HEK293 (cell line): ENCODE measurements around the gene ZNF18.

Source experiments
- CTCF ChIA-PET: fragments of 350-600 bp; formaldehyde crosslinking; extraction: SDS; loops from one replicate; lab custom pipeline; 2021; ENCODE audit warnings: antibody characterized with exemption; lab: Yijun Ruan, JAX
- POLR2A ChIA-PET: fragments of 300-600 bp; formaldehyde crosslinking; extraction: SDS; loops from one replicate; lab custom pipeline; 2020; ENCODE audit warnings: antibody characterized with exemption, inconsistent platforms; lab: Yijun Ruan, JAX
- H3K27ac ChIP-seq: fragments of 200-500 bp; sonication (Bioruptor generic); 2 replicates; pipeline ENCODE4 v1.5.1; 2014; ENCODE audit warnings: low read depth, low read length, control low read depth, inconsistent platforms; ENCODE audit errors: extremely low read depth
- H3K36me3 ChIP-seq, 2 experiments: fragments of 200-500 bp in 1 of 2; sonication (Bioruptor generic) in 1 of 2; 1 replicate in 1 of 2; 2 replicates in 1 of 2; pipeline ENCODE4 v1.5.1; 2014 to 2017; ENCODE audit warnings: inconsistent platforms in 2 of 2, low read length in 2 of 2; ENCODE audit not compliant: control insufficient read depth in 2 of 2, insufficient read depth in 1 of 2
- H3K4me1 ChIP-seq: fragments of 200-500 bp; sonication (Bioruptor generic); 2 replicates; pipeline ENCODE4 v1.5.1; 2014; ENCODE audit warnings: mild to moderate bottlenecking, low read length, inconsistent platforms; ENCODE audit not compliant: control insufficient read depth, insufficient read depth
- H3K4me3 ChIP-seq: 2 replicates; pipeline ENCODE4 v1.5.1; 2011; ENCODE audit warnings: low read depth, mild to moderate bottlenecking, control low read depth, low read length, moderate library complexity
- H3K9me3 ChIP-seq: fragments of 200-500 bp; sonication (Bioruptor generic); 2 replicates; pipeline ENCODE4 v1.5.1; 2014; ENCODE audit warnings: low read depth, low read length, inconsistent platforms; ENCODE audit not compliant: control insufficient read depth, insufficient read depth
- FEZF1 ChIP-seq: fragments of 450-650 bp; formaldehyde crosslinking; IDR thresholded peaks from 2 replicates; pipeline ENCODE4 v1.5.1; 2016; ENCODE audit warnings: missing biosample characterization, missing genetic modification characterization
- KLF8 ChIP-seq: fragments of 450-650 bp; formaldehyde crosslinking; IDR thresholded peaks from 2 replicates; pipeline ENCODE4 v1.5.1; 2016; ENCODE audit warnings: missing biosample characterization, missing genetic modification characterization
- SALL2 ChIP-seq: fragments of 450-650 bp; formaldehyde crosslinking; IDR thresholded peaks from 2 replicates; pipeline ENCODE4 v1.5.0; 2017; ENCODE audit warnings: missing biosample characterization, mild to moderate bottlenecking, missing genetic modification characterization, borderline replicate concordance
- SP7 ChIP-seq: fragments of 450-650 bp; formaldehyde crosslinking; IDR thresholded peaks from 2 replicates; pipeline ENCODE4 v1.5.1; 2016; ENCODE audit warnings: missing biosample characterization, missing genetic modification characterization
- YY2 ChIP-seq: fragments of 450-650 bp; formaldehyde crosslinking; IDR thresholded peaks from 2 replicates; pipeline ENCODE4 v1.5.1; 2016; ENCODE audit warnings: missing biosample characterization, missing genetic modification characterization
- ZBTB1 ChIP-seq: fragments of 450-650 bp; formaldehyde crosslinking; IDR thresholded peaks from 2 replicates; pipeline ENCODE4 v1.5.1; 2016; ENCODE audit warnings: missing biosample characterization, missing genetic modification characterization
- ZBTB21 ChIP-seq: fragments of 450-650 bp; formaldehyde crosslinking; IDR thresholded peaks from 2 replicates; pipeline ENCODE4 v1.5.1; 2017; ENCODE audit warnings: missing biosample characterization, missing genetic modification characterization
- ZBTB6 ChIP-seq: fragments of 450-650 bp; formaldehyde crosslinking; IDR thresholded peaks from 2 replicates; pipeline ENCODE4 v1.5.1; 2017; ENCODE audit warnings: missing biosample characterization, missing genetic modification characterization
- ZNF121 ChIP-seq: fragments of 450-650 bp; formaldehyde crosslinking; IDR thresholded peaks from 2 replicates; pipeline ENCODE4 v1.5.1; 2016; ENCODE audit warnings: missing biosample characterization, missing genetic modification characterization
- ZNF202 ChIP-seq: fragments of 450-650 bp; formaldehyde crosslinking; IDR thresholded peaks from 2 replicates; pipeline ENCODE4 v1.5.1; 2016; ENCODE audit warnings: missing biosample characterization, missing genetic modification characterization, borderline replicate concordance
- ZNF221 ChIP-seq: fragments of 450-650 bp; formaldehyde crosslinking; IDR thresholded peaks from 2 replicates; pipeline ENCODE4 v1.5.1; 2017; ENCODE audit warnings: missing biosample characterization, missing genetic modification characterization, borderline replicate concordance
- ZNF23 ChIP-seq: fragments of 450-650 bp; formaldehyde crosslinking; IDR thresholded peaks from 2 replicates; pipeline ENCODE4 v1.5.1; 2016; ENCODE audit warnings: missing biosample characterization, missing genetic modification characterization, borderline replicate concordance
- ZNF302 ChIP-seq: fragments of 450-650 bp; formaldehyde crosslinking; IDR thresholded peaks from 2 replicates; pipeline ENCODE4 v1.5.1; 2016; ENCODE audit warnings: missing biosample characterization, missing genetic modification characterization, low read depth
- ZNF416 ChIP-seq: fragments of 450-650 bp; formaldehyde crosslinking; IDR thresholded peaks from 2 replicates; pipeline ENCODE4 v1.5.1; 2016; ENCODE audit warnings: missing biosample characterization, missing genetic modification characterization
- ZNF48 ChIP-seq: fragments of 450-650 bp; formaldehyde crosslinking; IDR thresholded peaks from 2 replicates; pipeline ENCODE4 v1.5.1; 2016; ENCODE audit warnings: missing biosample characterization, missing genetic modification characterization
- ZNF549 ChIP-seq: fragments of 450-650 bp; IDR thresholded peaks from 2 replicates; pipeline ENCODE4 v1.5.1; 2018; ENCODE audit warnings: missing biosample characterization, missing genetic modification characterization, mild to moderate bottlenecking, inconsistent platforms, moderate library complexity
- ZNF645 ChIP-seq: fragments of 450-650 bp; formaldehyde crosslinking; IDR thresholded peaks from 2 replicates; pipeline ENCODE4; 2016; ENCODE audit warnings: missing biosample characterization, missing genetic modification characterization
- ZNF664 ChIP-seq: fragments of 450-650 bp; formaldehyde crosslinking; IDR thresholded peaks from 2 replicates; pipeline ENCODE4 v1.5.1; 2016; ENCODE audit warnings: missing biosample characterization, missing genetic modification characterization
- ZNF747 ChIP-seq: fragments of 450-650 bp; formaldehyde crosslinking; IDR thresholded peaks from 2 replicates; pipeline ENCODE4 v1.5.1; 2016; ENCODE audit warnings: missing biosample characterization, missing genetic modification characterization
- ZNF777 ChIP-seq: fragments of 450-650 bp; formaldehyde crosslinking; IDR thresholded peaks from 2 replicates; pipeline ENCODE4 v1.5.1; 2017; ENCODE audit warnings: missing biosample characterization, missing genetic modification characterization, borderline replicate concordance
- ZNF843 ChIP-seq: fragments of 450-650 bp; formaldehyde crosslinking; IDR thresholded peaks from 2 replicates; pipeline ENCODE4 v1.5.1; 2016; ENCODE audit warnings: missing biosample characterization, missing genetic modification characterization
- ZSCAN23 ChIP-seq: fragments of 450-650 bp; formaldehyde crosslinking; IDR thresholded peaks from 2 replicates; pipeline ENCODE4 v1.5.1; 2016; ENCODE audit warnings: missing biosample characterization, missing genetic modification characterization
- TF ChIP-seq, protein P1 (sequence below): fragments of 450-650 bp; IDR thresholded peaks from 2 replicates; pipeline ENCODE4 v1.5.1; 2018; ENCODE audit warnings: missing biosample characterization, missing genetic modification characterization
- TF ChIP-seq, protein P2 (sequence below): fragments of 450-650 bp; formaldehyde crosslinking; IDR thresholded peaks from 2 replicates; pipeline ENCODE4 v1.5.1; 2016; ENCODE audit warnings: missing biosample characterization, missing genetic modification characterization, low read depth

ZNF18 gene

DNA sequence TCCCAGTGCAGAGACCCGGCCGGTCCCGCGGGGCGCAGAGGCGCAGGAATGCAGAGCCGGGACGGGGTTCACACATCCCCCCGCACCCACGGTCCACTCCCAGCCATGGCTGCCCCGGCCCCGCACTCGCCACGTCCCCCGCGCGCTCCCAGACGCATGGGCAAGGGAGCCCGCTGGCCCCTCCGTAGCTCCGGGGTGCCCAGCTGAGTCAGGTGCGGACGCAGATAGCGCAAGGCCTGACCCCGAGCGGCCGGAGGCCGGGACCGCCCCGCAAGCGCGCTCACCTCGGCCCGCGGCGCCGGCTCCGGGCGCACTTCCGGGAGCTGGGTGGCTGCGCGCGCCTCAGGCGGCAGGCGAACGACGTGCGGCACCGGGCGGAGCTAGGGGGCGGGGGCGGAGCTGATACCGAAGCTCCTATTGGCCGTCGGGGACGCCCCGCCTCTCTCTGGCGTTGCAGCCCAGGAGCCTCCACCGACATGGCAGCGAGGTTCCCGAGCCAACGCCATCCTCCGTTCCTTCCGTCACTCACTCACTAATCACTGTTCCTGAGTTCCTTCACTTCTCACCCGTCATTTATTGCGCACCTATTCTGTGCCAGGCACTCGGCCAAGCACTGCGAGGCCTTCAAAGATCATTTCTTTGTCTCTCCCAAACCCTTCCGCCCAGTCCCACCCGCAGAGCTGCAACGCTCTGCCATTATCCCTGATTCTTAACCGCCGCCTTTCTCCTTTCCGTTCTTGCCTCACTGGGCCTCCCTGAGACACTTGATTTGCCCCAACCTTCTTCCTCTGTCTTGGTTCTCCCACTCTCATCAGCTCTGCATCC is at the start of gene ZNF18 (continued):
- TF ChIP-seq ZNF48 (tag by site-specific recombination), result no peak
- no peak for TF ChIP-seq ZNF747 (tag by site-specific recombination)
- TF ChIP-seq ZNF221, result no peak
- TF ChIP-seq KLF8 (tag by site-specific recombination), result peak; percentile 73; the same call in 1 of the 2 replicates
- no peak for TF ChIP-seq SALL2 (tag by site-specific recombination)
- no peak for TF ChIP-seq ZNF302 (tag by site-specific recombination)
- 0 out of 2 replicates have a peak, but pooled peaks have one; percentile 23 for TF ChIP-seq ZNF664 (tag by site-specific recombination)
- TF ChIP-seq ZSCAN23 (tag by site-specific recombination), result no peak
- TF ChIP-seq SP7 (tag by site-specific recombination), result peak; percentile 70; the same call in 1 of the 2 replicates
- no peak; the same call in 1 of the 2 replicates for TF ChIP-seq ZNF777
- TF ChIP-seq, protein P1, sequence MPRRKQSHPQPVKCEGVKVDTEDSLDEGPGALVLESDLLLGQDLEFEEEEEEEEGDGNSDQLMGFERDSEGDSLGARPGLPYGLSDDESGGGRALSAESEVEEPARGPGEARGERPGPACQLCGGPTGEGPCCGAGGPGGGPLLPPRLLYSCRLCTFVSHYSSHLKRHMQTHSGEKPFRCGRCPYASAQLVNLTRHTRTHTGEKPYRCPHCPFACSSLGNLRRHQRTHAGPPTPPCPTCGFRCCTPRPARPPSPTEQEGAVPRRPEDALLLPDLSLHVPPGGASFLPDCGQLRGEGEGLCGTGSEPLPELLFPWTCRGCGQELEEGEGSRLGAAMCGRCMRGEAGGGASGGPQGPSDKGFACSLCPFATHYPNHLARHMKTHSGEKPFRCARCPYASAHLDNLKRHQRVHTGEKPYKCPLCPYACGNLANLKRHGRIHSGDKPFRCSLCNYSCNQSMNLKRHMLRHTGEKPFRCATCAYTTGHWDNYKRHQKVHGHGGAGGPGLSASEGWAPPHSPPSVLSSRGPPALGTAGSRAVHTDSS (tag by site-specific recombination), result no peak
- no peak for TF ChIP-seq ZNF416 (tag by site-specific recombination)
- TF ChIP-seq ZNF23 (tag by site-specific recombination), result no peak

DNA sequence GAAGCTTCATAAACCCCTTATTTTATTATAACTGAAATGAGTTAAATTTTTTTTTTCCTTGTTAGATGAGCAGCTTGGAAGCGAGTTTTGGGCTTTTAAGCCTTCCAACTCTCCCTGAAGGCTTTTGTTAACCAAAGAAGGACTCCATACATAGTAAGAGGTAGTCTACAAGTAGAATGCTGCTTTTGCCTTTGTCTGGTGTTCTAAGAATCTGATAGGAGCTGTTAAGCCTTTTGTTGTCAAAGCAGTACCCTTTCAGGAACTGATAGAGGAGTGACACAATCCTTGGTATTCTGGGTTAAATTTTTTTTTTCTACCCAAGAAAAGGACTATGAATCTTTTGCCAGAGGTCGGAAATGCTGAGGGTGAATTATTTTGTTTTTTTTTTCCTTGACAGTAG is 49.5 kb upstream of the ZNF18 start:
- Histone ChIP-seq H3K36me3 (no peaks in the 10 kb centered on the region), H3K4me3 (no peak overlapping the region), H3K4me1 (peaks cover 22% of the 10 kb centered on the region), H3K9me3 (no peaks in the 10 kb centered on the region), H3K27ac (no peak overlapping the region)
- CTCF ChIA-PET, result interaction anchor here (0.6 to 1.2 kb wide), 2 partner anchors 19 to 115 kb away, joined by 4 to 5 read pairs; no protein-coding TSS in a partner anchor
- no peak for TF ChIP-seq ZNF843
- TF ChIP-seq ZBTB1, result no peak
- no peak for TF ChIP-seq FEZF1 (tag by site-specific recombination)
- no peak for TF ChIP-seq ZNF202
- TF ChIP-seq ZNF121 (tag by site-specific recombination), result no peak
- TF ChIP-seq, protein P2, sequence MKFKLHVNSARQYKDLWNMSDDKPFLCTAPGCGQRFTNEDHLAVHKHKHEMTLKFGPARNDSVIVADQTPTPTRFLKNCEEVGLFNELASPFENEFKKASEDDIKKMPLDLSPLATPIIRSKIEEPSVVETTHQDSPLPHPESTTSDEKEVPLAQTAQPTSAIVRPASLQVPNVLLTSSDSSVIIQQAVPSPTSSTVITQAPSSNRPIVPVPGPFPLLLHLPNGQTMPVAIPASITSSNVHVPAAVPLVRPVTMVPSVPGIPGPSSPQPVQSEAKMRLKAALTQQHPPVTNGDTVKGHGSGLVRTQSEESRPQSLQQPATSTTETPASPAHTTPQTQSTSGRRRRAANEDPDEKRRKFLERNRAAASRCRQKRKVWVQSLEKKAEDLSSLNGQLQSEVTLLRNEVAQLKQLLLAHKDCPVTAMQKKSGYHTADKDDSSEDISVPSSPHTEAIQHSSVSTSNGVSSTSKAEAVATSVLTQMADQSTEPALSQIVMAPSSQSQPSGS, result no peak
- TF ChIP-seq KLF8 (tag by site-specific recombination), result no peak
- POLR2A ChIA-PET, result interaction anchor here (2.7 kb wide), 1 partner anchor 50 kb away, joined by 13 read pairs; the partner anchor contains the start of gene ZNF18

- H3K9me3 ChIP-seq, result no peaks in the 10 kb centered on the region
- POLR2A ChIA-PET, result no interaction called here
- TF ChIP-seq ZBTB6 (tag by site-specific recombination) (no peak), ZNF645 (no peak), YY2 (tag by site-specific recombination) (no peak), ZNF549 (tag by site-specific recombination) (no peak), ZBTB21 (tag by site-specific recombination) (no peak)
- TF ChIP-seq, protein P2, result no peak
- TF ChIP-seq, all 188 proteins: peak for 0
- no peak overlapping the region for H3K4me3 ChIP-seq
- no peak overlapping the region for H3K27ac ChIP-seq
- peaks cover 27% of the 10 kb centered on the region for H3K4me1 ChIP-seq
- CTCF ChIA-PET, result interaction anchor here (0.6 kb wide), 2 partner anchors 45 to 546 kb away, joined by 4 to 6 read pairs; no protein-coding TSS in a partner anchor
- H3K36me3 ChIP-seq, result no peaks in the 10 kb centered on the region
Measured at GRCh38 chr17:12043702-12044101, 46.4 kb upstream of the ZNF18 start.
